ENCODE results near the gene PALM.
A peak's percentile ranks its signal among the peaks of the same experiment; 100 is the strongest.
"Not testable (repeated sequence)": the region's sequence is repeated elsewhere in the genome, so short reads cannot be mapped to it uniquely, and the experiment has no call there.

PALM gene

DNA sequence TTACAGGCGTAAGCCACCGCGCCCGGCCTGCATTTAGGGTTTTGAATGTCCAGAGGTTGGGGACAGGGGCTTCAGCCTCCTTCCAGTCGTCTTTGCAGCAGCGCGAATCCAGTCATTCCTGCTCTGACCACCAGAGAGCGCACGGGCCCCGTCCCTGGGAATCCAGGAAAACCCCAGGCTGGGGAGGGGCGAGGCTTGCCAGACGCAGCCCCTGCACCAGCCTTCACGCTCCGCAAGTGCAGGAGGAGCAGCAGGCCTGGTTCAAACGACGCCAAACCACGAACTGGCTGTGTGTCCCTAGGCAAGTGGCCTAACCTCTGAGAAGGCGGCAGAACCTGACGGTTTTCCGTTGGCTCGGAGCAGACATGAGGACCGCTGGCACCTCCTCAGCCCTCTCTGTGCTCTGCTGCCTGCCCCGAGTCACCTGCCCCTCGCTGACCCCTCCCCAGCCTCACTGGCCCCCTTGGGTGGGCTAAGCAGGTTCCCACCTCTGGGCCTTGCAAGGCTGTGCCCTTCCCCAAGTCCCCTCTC is 43.8 kb upstream of the PALM start:
- Histone ChIP-seq H3K9ac (ENCODE audit: low read depth, low read length, poor library complexity, severe bottlenecking) (no peak overlapping the region), H2AFZ (ENCODE audit: low read length) (no peak overlapping the region)

DNA sequence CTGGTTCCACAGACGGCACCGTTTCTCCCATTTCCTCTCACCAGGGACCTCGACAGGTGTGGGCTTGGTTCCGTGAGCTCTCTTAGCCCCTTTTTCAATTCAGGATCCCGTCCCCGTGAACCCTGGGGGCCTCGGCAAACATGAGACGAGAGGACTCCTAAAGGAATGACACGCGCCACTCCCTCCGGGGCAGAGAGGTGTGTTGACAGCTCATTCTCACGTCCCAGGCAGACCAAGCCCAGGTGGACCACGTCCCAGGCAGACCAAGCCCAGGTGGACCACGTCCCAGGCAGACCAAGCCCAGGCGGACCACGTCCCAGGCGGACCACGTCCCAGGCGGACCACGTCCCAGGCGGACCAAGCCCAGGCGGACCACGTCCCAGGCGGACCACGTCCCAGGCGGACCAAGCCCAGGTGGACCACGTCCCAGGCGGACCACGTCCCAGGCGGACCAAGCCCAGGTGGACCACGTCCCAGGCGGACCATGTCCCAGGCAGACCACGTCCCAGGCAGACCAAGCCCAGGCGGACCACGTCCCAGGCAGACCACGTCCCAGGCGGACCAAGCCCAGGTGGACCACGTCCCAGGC is 41.7 kb upstream of the PALM start:
- not testable (repeated sequence) for H3K4me1 ChIP-seq (ENCODE audit: insufficient read depth, low read length, poor library complexity, severe bottlenecking); H3K79me2 ChIP-seq (ENCODE audit: insufficient read depth, low read length); H3K4me3 ChIP-seq (ENCODE audit: low read length, poor library complexity, severe bottlenecking); H3F3A ChIP-seq (ENCODE audit: low read depth); H4K20me1 ChIP-seq (ENCODE audit: insufficient read depth, low read length, poor library complexity, severe bottlenecking); H3K9ac ChIP-seq (ENCODE audit: low read depth, low read length, poor library complexity, severe bottlenecking); H3K9me2 ChIP-seq (replicated peaks; ENCODE audit: low read depth, low read length); H3K36me3 ChIP-seq (ENCODE audit: insufficient read depth, low read length); H3K27me3 ChIP-seq (ENCODE audit: insufficient read depth, low read length, poor library complexity, severe bottlenecking); H2AFZ ChIP-seq (ENCODE audit: low read length); H3K9me3 ChIP-seq (ENCODE audit: insufficient read depth, low read depth, low read length); H3K4me2 ChIP-seq (ENCODE audit: low read depth, low read length, poor library complexity, severe bottlenecking)

More for the DNA sequence above, 43.8 kb upstream of the PALM start:
- Histone ChIP-seq H3K4me1 (ENCODE audit: insufficient read depth, low read length, poor library complexity, severe bottlenecking) (peaks cover 23% of the 10 kb centered on the region), H3F3A (ENCODE audit: low read depth) (no peaks in the 10 kb centered on the region), H3K4me3 (ENCODE audit: low read length, poor library complexity, severe bottlenecking) (no peak overlapping the region), H3K9me3 (ENCODE audit: insufficient read depth, low read depth, low read length) (no peaks in the 10 kb centered on the region), H3K36me3 (ENCODE audit: insufficient read depth, low read length) (no peaks in the 10 kb centered on the region), H4K20me1 (ENCODE audit: insufficient read depth, low read length, poor library complexity, severe bottlenecking) (peaks cover 29% of the 10 kb centered on the region), H3K79me2 (ENCODE audit: insufficient read depth, low read length) (peaks cover 30% of the 10 kb centered on the region), H3K4me2 (ENCODE audit: low read depth, low read length, poor library complexity, severe bottlenecking) (peak overlapping the region; percentile 10), H3K9me2 (replicated peaks; ENCODE audit: low read depth, low read length) (no peaks in the 10 kb centered on the region), H3K27me3 (ENCODE audit: insufficient read depth, low read length, poor library complexity, severe bottlenecking) (peaks cover 7% of the 10 kb centered on the region)
- TF ChIP-seq, protein P1, sequence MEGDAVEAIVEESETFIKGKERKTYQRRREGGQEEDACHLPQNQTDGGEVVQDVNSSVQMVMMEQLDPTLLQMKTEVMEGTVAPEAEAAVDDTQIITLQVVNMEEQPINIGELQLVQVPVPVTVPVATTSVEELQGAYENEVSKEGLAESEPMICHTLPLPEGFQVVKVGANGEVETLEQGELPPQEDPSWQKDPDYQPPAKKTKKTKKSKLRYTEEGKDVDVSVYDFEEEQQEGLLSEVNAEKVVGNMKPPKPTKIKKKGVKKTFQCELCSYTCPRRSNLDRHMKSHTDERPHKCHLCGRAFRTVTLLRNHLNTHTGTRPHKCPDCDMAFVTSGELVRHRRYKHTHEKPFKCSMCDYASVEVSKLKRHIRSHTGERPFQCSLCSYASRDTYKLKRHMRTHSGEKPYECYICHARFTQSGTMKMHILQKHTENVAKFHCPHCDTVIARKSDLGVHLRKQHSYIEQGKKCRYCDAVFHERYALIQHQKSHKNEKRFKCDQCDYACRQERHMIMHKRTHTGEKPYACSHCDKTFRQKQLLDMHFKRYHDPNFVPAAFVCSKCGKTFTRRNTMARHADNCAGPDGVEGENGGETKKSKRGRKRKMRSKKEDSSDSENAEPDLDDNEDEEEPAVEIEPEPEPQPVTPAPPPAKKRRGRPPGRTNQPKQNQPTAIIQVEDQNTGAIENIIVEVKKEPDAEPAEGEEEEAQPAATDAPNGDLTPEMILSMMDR (conservative IDR thresholded peaks at IDR 0.05; ENCODE audit: low read length) = peak; percentile 83
- no peak for TF ChIP-seq EZH2phosphoT487 (IDR thresholded peaks at IDR 0.05; ENCODE audit: borderline replicate concordance)

- not testable (repeated sequence) for H3F3A ChIP-seq (ENCODE audit: low read depth); H2AFZ ChIP-seq (ENCODE audit: low read length); H3K4me3 ChIP-seq (ENCODE audit: low read length, poor library complexity, severe bottlenecking); H3K4me1 ChIP-seq (ENCODE audit: insufficient read depth, low read length, poor library complexity, severe bottlenecking); H3K36me3 ChIP-seq (ENCODE audit: insufficient read depth, low read length); H3K27me3 ChIP-seq (ENCODE audit: insufficient read depth, low read length, poor library complexity, severe bottlenecking); H3K9me2 ChIP-seq (replicated peaks; ENCODE audit: low read depth, low read length); H3K4me2 ChIP-seq (ENCODE audit: low read depth, low read length, poor library complexity, severe bottlenecking); H3K9me3 ChIP-seq (ENCODE audit: insufficient read depth, low read depth, low read length); H3K9ac ChIP-seq (ENCODE audit: low read depth, low read length, poor library complexity, severe bottlenecking); H4K20me1 ChIP-seq (ENCODE audit: insufficient read depth, low read length, poor library complexity, severe bottlenecking); H3K79me2 ChIP-seq (ENCODE audit: insufficient read depth, low read length)
Measured at GRCh38 chr19:668675-669434, 39.9 kb upstream of the PALM start.

DNA sequence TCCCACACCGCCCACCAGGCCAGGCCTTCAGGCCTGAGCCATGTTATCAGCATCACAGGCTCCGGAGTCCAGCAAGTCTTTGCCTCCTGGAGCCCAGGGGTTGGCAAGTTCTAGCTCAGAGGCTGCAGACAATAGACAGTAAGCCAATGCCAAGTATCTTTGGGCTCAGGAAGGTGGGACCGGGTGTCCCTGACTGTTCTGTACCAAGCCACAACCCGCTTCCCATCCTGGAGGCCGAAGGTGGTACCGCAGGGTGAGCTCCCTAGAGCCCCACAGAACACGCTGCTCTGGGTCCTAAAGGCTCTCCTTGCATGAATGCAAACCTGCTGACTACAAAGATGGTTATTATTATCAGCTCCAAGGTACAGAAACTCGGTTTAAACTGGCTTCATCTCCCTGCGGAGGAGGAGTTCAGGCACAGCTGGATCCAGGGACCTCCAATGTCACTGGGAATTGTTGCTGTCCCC is 38.1 kb upstream of the PALM start:
- TF ChIP-seq, protein P1 (conservative IDR thresholded peaks at IDR 0.05; ENCODE audit: low read length) = no peak
- H3K36me3 ChIP-seq (ENCODE audit: insufficient read depth, low read length) = no peaks in the 10 kb centered on the region
- no peak overlapping the region for H2AFZ ChIP-seq (ENCODE audit: low read length)

More for the DNA sequence above, 38.1 kb upstream of the PALM start:
- Histone ChIP-seq H4K20me1 (ENCODE audit: insufficient read depth, low read length, poor library complexity, severe bottlenecking) (no peaks in the 10 kb centered on the region), H3K79me2 (ENCODE audit: insufficient read depth, low read length) (no peaks in the 10 kb centered on the region), H3K9me3 (ENCODE audit: insufficient read depth, low read depth, low read length) (no peaks in the 10 kb centered on the region), H3K27me3 (ENCODE audit: insufficient read depth, low read length, poor library complexity, severe bottlenecking) (no peaks in the 10 kb centered on the region), H3K9ac (ENCODE audit: low read depth, low read length, poor library complexity, severe bottlenecking) (no peak overlapping the region), H3K4me1 (ENCODE audit: insufficient read depth, low read length, poor library complexity, severe bottlenecking) (no peaks in the 10 kb centered on the region), H3K9me2 (replicated peaks; ENCODE audit: low read depth, low read length) (no peaks in the 10 kb centered on the region), H3K4me2 (ENCODE audit: low read depth, low read length, poor library complexity, severe bottlenecking) (no peak overlapping the region), H3K4me3 (ENCODE audit: low read length, poor library complexity, severe bottlenecking) (no peak overlapping the region), H3F3A (ENCODE audit: low read depth) (no peaks in the 10 kb centered on the region)
